H1 (cell line): Measurements from ENCODE around the gene FTL. TPM values are rescaled to one million over a fixed set of nuclear protein-coding genes. Genes with fewer than 3 reads are reported as not detected.

Experiments
- CTCF ChIA-PET: fragments of 300-600 bp; sonication (Branson Sonifier 250); formaldehyde crosslinking; loops from one replicate; lab custom pipeline; 2021; ENCODE audit not compliant: partially characterized antibody; lab: Charles Lee
- POLR2A ChIA-PET: fragments of 300-600 bp; sonication (Branson Sonifier 250); formaldehyde crosslinking; loops from one replicate; lab custom pipeline; 2021; ENCODE audit warnings: inconsistent platforms; ENCODE audit not compliant: partially characterized antibody; lab: Charles Lee
- DNase-seq, 2 experiments: peaks; one replicate each; pipeline versions ENCODE4 v3.0.0 to v3.0.0-alpha.2; 2010 to 2022; ENCODE audit warnings: low spot score in 2 of 2, low read depth in 1 of 2, mixed read lengths in 1 of 2
- FAIRE-seq: peaks from 2 replicates; lab custom pipeline; 2011; peaks lifted over from hg19 to GRCh38; lab: Jason Lieb, UNC
- H2AFZ ChIP-seq: 2 replicates; pipeline ENCODE4 v1.8.1; 2012; ENCODE audit warnings: low read length, inconsistent platforms
- H2AK5ac ChIP-seq: 2 replicates; pipeline ENCODE4 v1.6.1; 2013; ENCODE audit warnings: low read depth, low read length
- H2BK120ac ChIP-seq: replicated peaks from 2 replicates; pipeline ENCODE3; 2013; ENCODE audit warnings: low read depth, low read length, inconsistent platforms
- H2BK12ac ChIP-seq: 2 replicates; pipeline ENCODE4 v1.6.1; 2013; ENCODE audit warnings: low read depth, low read length
- H2BK15ac ChIP-seq: 2 replicates; pipeline ENCODE4 v1.6.1; 2013; ENCODE audit warnings: low read length
- H2BK20ac ChIP-seq: 2 replicates; pipeline ENCODE4 v1.6.1; 2013; ENCODE audit warnings: low read length
- H2BK5ac ChIP-seq: 2 replicates; pipeline ENCODE4 v1.6.1; 2013; ENCODE audit warnings: low read depth, low read length
- H3K14ac ChIP-seq: 2 replicates; pipeline ENCODE4 v1.6.1; 2013; ENCODE audit warnings: inconsistent platforms; ENCODE audit not compliant: insufficient read length
- H3K18ac ChIP-seq: 2 replicates; pipeline ENCODE4 v1.6.1; 2013; ENCODE audit warnings: low read length; ENCODE audit errors: extremely low read depth
- H3K23ac ChIP-seq: 2 replicates; pipeline ENCODE4 v1.6.1; 2013; ENCODE audit warnings: inconsistent platforms; ENCODE audit not compliant: insufficient read length
- H3K23me2 ChIP-seq: 2 replicates; pipeline ENCODE4 v1.6.1; 2013; ENCODE audit warnings: low read depth, low read length
- H3K27ac ChIP-seq: 2 replicates; pipeline ENCODE4 v1.6.1; 2011; ENCODE audit warnings: low read depth, low read length, inconsistent platforms
- H3K27me3 ChIP-seq, 4 experiments: replicated peaks in 1 of 4; 1 replicate in 1 of 4; 2 replicates in 3 of 4; pipeline versions ENCODE4 v1.6.1 to v1.8.1; 2011 to 2013; ENCODE audit warnings: low read length in 3 of 4, mild to moderate bottlenecking in 3 of 4, inconsistent platforms in 2 of 4, mixed read lengths in 2 of 4, moderate library complexity in 1 of 4; ENCODE audit not compliant: control insufficient read depth in 3 of 4, insufficient read depth in 3 of 4; ENCODE audit errors: extremely low read depth in 1 of 4
- H3K36me3 ChIP-seq, 4 experiments: 2 replicates each; pipeline versions ENCODE4 v1.6.1 to v1.8.1; 2011 to 2013; ENCODE audit warnings: mild to moderate bottlenecking in 4 of 4, low read length in 3 of 4, moderate library complexity in 2 of 4, control low read depth in 1 of 4, inconsistent platforms in 1 of 4; ENCODE audit not compliant: insufficient read depth in 4 of 4, control insufficient read depth in 2 of 4
- H3K4ac ChIP-seq: replicated peaks from 2 replicates; pipeline ENCODE3; 2013; ENCODE audit warnings: low read length, low read depth, mixed read lengths, inconsistent platforms; ENCODE audit not compliant: insufficient read length
- H3K4me1 ChIP-seq, 4 experiments: replicated peaks in 1 of 4; 1 replicate in 1 of 4; 2 replicates in 3 of 4; pipeline versions ENCODE4 v1.6.1 to v1.8.1; 2011 to 2013; ENCODE audit warnings: low read length in 3 of 4, inconsistent platforms in 2 of 4, mixed read lengths in 1 of 4; ENCODE audit not compliant: insufficient read depth in 4 of 4, control insufficient read depth in 3 of 4
- H3K4me2 ChIP-seq, 2 experiments: 2 replicates each; pipeline versions ENCODE4 v1.6.1 to v1.8.1; 2011 to 2013; ENCODE audit warnings: low read depth in 2 of 2, low read length in 2 of 2, control low read depth in 1 of 2, inconsistent platforms in 1 of 2, mild to moderate bottlenecking in 1 of 2; ENCODE audit not compliant: insufficient read depth in 1 of 2
- H3K4me3 ChIP-seq, 4 experiments: fragments of 200-600, 300-600 bp in 1 of 4; sonication (generic), shearing (Covaris generic), sonication (Bioruptor Twin) in 1 of 4; 2 replicates each; pipeline versions ENCODE4 v1.5.1 to v1.8.1; 2011 to 2016; ENCODE audit warnings: low read length in 4 of 4, low read depth in 3 of 4, control low read depth in 2 of 4, inconsistent platforms in 2 of 4, mild to moderate bottlenecking in 2 of 4, mixed read lengths in 1 of 4, moderate library complexity in 1 of 4; ENCODE audit not compliant: insufficient read depth in 2 of 4; ENCODE audit errors: extremely low read depth in 1 of 4
- H3K56ac ChIP-seq: replicated peaks from 2 replicates; pipeline ENCODE3; 2013; ENCODE audit warnings: low read depth, mild to moderate bottlenecking, mixed read lengths, low read length, inconsistent platforms; ENCODE audit not compliant: insufficient read length
- H3K79me1 ChIP-seq: 2 replicates; pipeline ENCODE4 v1.6.1; 2013; ENCODE audit warnings: low read depth, low read length, control low read depth
- H3K79me2 ChIP-seq, 2 experiments: 2 replicates each; pipeline versions ENCODE4 v1.6.1 to v1.8.1; 2012 to 2013; ENCODE audit warnings: low read length in 2 of 2, mild to moderate bottlenecking in 2 of 2, inconsistent platforms in 1 of 2; ENCODE audit not compliant: insufficient read depth in 2 of 2, control insufficient read depth in 1 of 2
- H3K9ac ChIP-seq, 4 experiments: replicated peaks in 1 of 4; 1 replicate in 1 of 4; 2 replicates in 3 of 4; pipeline versions ENCODE4 v1.6.1 to v1.8.1; 2011 to 2013; ENCODE audit warnings: low read depth in 3 of 4, low read length in 3 of 4, control low read depth in 2 of 4, mild to moderate bottlenecking in 2 of 4, moderate library complexity in 2 of 4, inconsistent platforms in 1 of 4; ENCODE audit errors: extremely low read depth in 1 of 4
- H3K9me3 ChIP-seq, 2 experiments: 2 replicates each; pipeline versions ENCODE4 v1.6.1 to v1.8.1; 2012 to 2013; ENCODE audit warnings: mild to moderate bottlenecking in 2 of 2, moderate library complexity in 2 of 2, control low read depth in 1 of 2, inconsistent platforms in 1 of 2, low read depth in 1 of 2, low read length in 1 of 2, mixed read lengths in 1 of 2; ENCODE audit not compliant: insufficient read depth in 2 of 2
- H4K20me1 ChIP-seq, 2 experiments: replicated peaks in 1 of 2; 2 replicates each; pipeline versions ENCODE3 to v1.8.1; 2011 to 2013; ENCODE audit warnings: inconsistent platforms in 2 of 2, low read length in 2 of 2, mild to moderate bottlenecking in 1 of 2; ENCODE audit not compliant: insufficient read depth in 2 of 2, control insufficient read depth in 1 of 2
- H4K5ac ChIP-seq: 2 replicates; pipeline ENCODE4 v1.6.1; 2013; ENCODE audit warnings: low read length, low read depth, mixed read lengths, inconsistent platforms; ENCODE audit not compliant: insufficient read length
- H4K8ac ChIP-seq: 2 replicates; pipeline ENCODE4 v1.8.0; 2013; ENCODE audit warnings: mild to moderate bottlenecking, moderate library complexity, low read length, inconsistent platforms; ENCODE audit not compliant: insufficient read depth; ENCODE audit errors: extremely low read depth
- H4K91ac ChIP-seq: replicated peaks from 2 replicates; pipeline ENCODE3; 2013; ENCODE audit warnings: low read length, mixed read lengths, inconsistent platforms; ENCODE audit not compliant: insufficient read length
- ATF2 ChIP-seq: IDR thresholded peaks from 2 replicates; pipeline ENCODE4 v1.6.1; 2012; ENCODE audit warnings: low read length, inconsistent platforms
- POLR2A ChIP-seq, 2 experiments: IDR thresholded peaks; 1 replicate in 1 of 2; 2 replicates in 1 of 2; pipeline ENCODE4 v1.6.1; 2011; ENCODE audit warnings: low read depth in 2 of 2, low read length in 2 of 2, mild to moderate bottlenecking in 2 of 2; ENCODE audit errors: control extremely low read depth in 1 of 2
- POLR2AphosphoS5 ChIP-seq: IDR thresholded peaks from 2 replicates; pipeline ENCODE4 v1.6.1; 2011; ENCODE audit warnings: low read depth, low read length
- TAF1 ChIP-seq: IDR thresholded peaks from 2 replicates; pipeline ENCODE4 v1.6.1; 2011; ENCODE audit warnings: mild to moderate bottlenecking, low read depth, low read length
- WGBS, 2 experiments: shearing (Covaris generic) in 1 of 2; methylation state at CpG; one replicate each; pipeline versions ENCODE4 v1.1.6 to v1.1.7; 2013 to 2015; ENCODE audit warnings: low lambda C conversion rate in 2 of 2, mixed read lengths in 2 of 2, inconsistent platforms in 1 of 2, low coverage in 1 of 2, missing lambda C conversion rate in 1 of 2; ENCODE audit not compliant: insufficient replicate concordance in 2 of 2, insufficient coverage in 1 of 2, insufficient read length in 1 of 2; ENCODE audit errors: extremely low coverage in 1 of 2, missing lambda C conversion rate in 1 of 2; 5-methylcytosine and 5-hydroxymethylcytosine counted together
- polyA plus RNA-seq, 7 experiments: library from polyadenylated mRNA; depleted of rRNA in 3 of 7; stranded (reverse) in 5 of 7; unstranded in 2 of 7; fragments of >200 nt in 5 of 7; fragments of 200-250 nt in 2 of 7; gene quantifications; 1 replicate in 5 of 7; 2 replicates in 1 of 7; 4 replicates in 1 of 7; pipeline versions ENCODE4 v1.2.1 to v1.2.3, GENCODE V29; 2011 to 2013; ENCODE audit warnings: missing spikeins in 2 of 7, mixed read lengths in 2 of 7
- total RNA-seq: library from RNA; stranded (reverse); fragmentation: NEBNext Ultra II Directional; extraction: Animal tissue kit (Norgen Biotek cat#: 25700); gene quantifications from 2 replicates; pipeline ENCODE4 v1.2.1, GENCODE V29; 2021
- TF ChIP-seq, protein P1 (sequence below): IDR thresholded peaks from 2 replicates; pipeline ENCODE4 v1.6.1; 2012; ENCODE audit warnings: inconsistent platforms

The FTL gene
- total and polyA plus RNA-seq, 2 of the 8 experiments (the other 6 are each of a cell fraction or from before 2014, with no cell fraction given) = 1,751 to 2,427 TPM

GRCh38 chr19:48962029-48962848 is 2.9 kb upstream of the FTL start:
- no peak overlapping the region for H3K56ac ChIP-seq
- no peak overlapping the region for H2AK5ac ChIP-seq
- H3K9ac ChIP-seq = 0 out of 7 replicates have a peak overlapping the region, but pooled peaks of 1 of the 4 experiments have one; percentile 15
- H2AFZ ChIP-seq = no peak overlapping the region
- no peak overlapping the region for H2BK120ac ChIP-seq
- 0 out of 2 replicates have a peak overlapping the region, but pooled peaks have one; percentile 39 for H2BK12ac ChIP-seq
- peaks cover 0 to 26% (median 14%) of the 10 kb centered on the region in 4 experiments; a peak in 5 of 8 replicates for H3K36me3 ChIP-seq
- H2BK20ac ChIP-seq = no peak overlapping the region
- H4K20me1 ChIP-seq = peaks cover 3 to 15% of the 10 kb centered on the region in 2 experiments
- ChIA-PET CTCF (interaction anchor here (0.7 to 1.9 kb wide), 6 partner anchors 8 to 174 kb away, joined by 3 to 10 read pairs (median 6); no protein-coding TSS in a partner anchor), POLR2A (interaction anchor here (0.6 to 2.1 kb wide), 16 partner anchors 8 to 178 kb away, joined by 3 to 19 read pairs (median 4); partner anchors contain the start of gene RUVBL2)
- H3K23ac ChIP-seq = no peak overlapping the region
- H2BK15ac ChIP-seq = no peak overlapping the region
- WGBS, 2 experiments = 79% methylated on average over 21 of the region's 22 CpGs; no CpG with 5 or more reads in 1 of the 2 experiments
- H3K4me2 ChIP-seq = no peak overlapping the region; a peak in 2 of 4 replicates
- DNase-seq (peak in 1 of 2 experiments; percentile 62), FAIRE-seq (no peak)
- H4K8ac ChIP-seq = peak overlapping the region; percentile 64
- H3K79me2 ChIP-seq = peaks cover 0 to 13% of the 10 kb centered on the region in 2 experiments; a peak in 2 of 4 replicates
- H3K4me3 ChIP-seq = no peak overlapping the region
- peak; percentile 67; the same call in 1 of the 2 replicates for TF ChIP-seq ATF2
- peak; percentile 72 for TF ChIP-seq POLR2AphosphoS5
- no peak for TF ChIP-seq TAF1
- TF ChIP-seq, protein P1, sequence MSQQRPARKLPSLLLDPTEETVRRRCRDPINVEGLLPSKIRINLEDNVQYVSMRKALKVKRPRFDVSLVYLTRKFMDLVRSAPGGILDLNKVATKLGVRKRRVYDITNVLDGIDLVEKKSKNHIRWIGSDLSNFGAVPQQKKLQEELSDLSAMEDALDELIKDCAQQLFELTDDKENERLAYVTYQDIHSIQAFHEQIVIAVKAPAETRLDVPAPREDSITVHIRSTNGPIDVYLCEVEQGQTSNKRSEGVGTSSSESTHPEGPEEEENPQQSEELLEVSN = no peak
- TF ChIP-seq POLR2A (IDR thresholded peaks at IDR 0.05; ENCODE audit: control extremely low read depth in 1 of 2, low read depth in 2 of 2, low read length in 2 of 2) = peak; percentile 34 to 91
- H3K9me3 ChIP-seq = no peaks in the 10 kb centered on the region
- no peak overlapping the region for H4K5ac ChIP-seq
- H3K18ac ChIP-seq = peak overlapping the region; percentile 48
- no peaks in the 10 kb centered on the region for H3K27me3 ChIP-seq
- peaks cover 5% of the 10 kb centered on the region for H3K79me1 ChIP-seq
- H3K23me2 ChIP-seq = peaks cover 17% of the 10 kb centered on the region; the same call in 1 of the 2 replicates
- H4K91ac ChIP-seq = no peak overlapping the region
- H3K14ac ChIP-seq = no peak overlapping the region
- peak overlapping the region; percentile 75 for H2BK5ac ChIP-seq
- H3K27ac ChIP-seq = peak overlapping the region; percentile 44; the same call in 1 of the 2 replicates
- no peak overlapping the region for H3K4ac ChIP-seq
- H3K4me1 ChIP-seq = peaks cover 4 to 17% (median 12%) of the 10 kb centered on the region in 4 experiments
